WI38 (cell line): ENCODE measurements around the gene AVEN.
"Not testable (repeated sequence)": the region's sequence is repeated elsewhere in the genome, so short reads cannot be mapped to it uniquely, and the experiment has no call there.

Experiments used
- H3K4me3 ChIP-seq: 2 replicates; pipeline ENCODE4 v1.5.1; 2011; ENCODE audit warnings: low read depth, mild to moderate bottlenecking, control low read depth, low read length
- TF ChIP-seq, protein P1 (sequence below): IDR thresholded peaks from 2 replicates; pipeline ENCODE4 v1.5.1; 2012; ENCODE audit warnings: low read depth, mild to moderate bottlenecking, control low read depth, low read length

The AVEN gene

DNA sequence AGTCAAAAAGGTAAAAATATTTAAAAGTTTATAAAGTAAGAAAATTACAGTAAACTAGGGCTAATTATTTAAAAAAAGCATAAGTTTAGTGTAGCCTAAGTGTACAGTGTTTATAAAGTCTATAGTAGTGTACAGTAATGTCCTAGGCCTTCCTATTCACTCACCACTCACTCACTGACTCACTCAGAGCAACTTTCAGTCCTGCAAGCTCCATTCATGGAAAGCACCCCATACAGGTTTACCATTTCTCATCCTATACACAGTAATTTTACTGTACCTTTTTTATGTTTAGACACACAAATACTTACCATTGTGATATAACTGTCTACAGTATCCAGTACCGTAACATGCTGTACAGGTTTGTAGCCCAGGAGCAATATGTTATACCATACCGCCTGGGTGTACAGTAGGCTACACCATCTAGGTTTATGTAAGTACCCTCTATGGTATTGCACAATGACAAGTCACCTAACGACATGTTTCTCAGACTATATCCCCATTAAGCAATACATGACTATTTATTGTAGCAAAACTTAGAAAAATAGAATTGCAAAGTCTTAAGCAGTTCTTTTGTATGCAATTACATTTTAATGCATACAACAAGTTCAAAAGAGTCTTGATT lies 19.5 kb downstream of the AVEN start:
- TF ChIP-seq, protein P1, sequence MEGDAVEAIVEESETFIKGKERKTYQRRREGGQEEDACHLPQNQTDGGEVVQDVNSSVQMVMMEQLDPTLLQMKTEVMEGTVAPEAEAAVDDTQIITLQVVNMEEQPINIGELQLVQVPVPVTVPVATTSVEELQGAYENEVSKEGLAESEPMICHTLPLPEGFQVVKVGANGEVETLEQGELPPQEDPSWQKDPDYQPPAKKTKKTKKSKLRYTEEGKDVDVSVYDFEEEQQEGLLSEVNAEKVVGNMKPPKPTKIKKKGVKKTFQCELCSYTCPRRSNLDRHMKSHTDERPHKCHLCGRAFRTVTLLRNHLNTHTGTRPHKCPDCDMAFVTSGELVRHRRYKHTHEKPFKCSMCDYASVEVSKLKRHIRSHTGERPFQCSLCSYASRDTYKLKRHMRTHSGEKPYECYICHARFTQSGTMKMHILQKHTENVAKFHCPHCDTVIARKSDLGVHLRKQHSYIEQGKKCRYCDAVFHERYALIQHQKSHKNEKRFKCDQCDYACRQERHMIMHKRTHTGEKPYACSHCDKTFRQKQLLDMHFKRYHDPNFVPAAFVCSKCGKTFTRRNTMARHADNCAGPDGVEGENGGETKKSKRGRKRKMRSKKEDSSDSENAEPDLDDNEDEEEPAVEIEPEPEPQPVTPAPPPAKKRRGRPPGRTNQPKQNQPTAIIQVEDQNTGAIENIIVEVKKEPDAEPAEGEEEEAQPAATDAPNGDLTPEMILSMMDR = no peak
- no peak overlapping the region for H3K4me3 ChIP-seq

DNA sequence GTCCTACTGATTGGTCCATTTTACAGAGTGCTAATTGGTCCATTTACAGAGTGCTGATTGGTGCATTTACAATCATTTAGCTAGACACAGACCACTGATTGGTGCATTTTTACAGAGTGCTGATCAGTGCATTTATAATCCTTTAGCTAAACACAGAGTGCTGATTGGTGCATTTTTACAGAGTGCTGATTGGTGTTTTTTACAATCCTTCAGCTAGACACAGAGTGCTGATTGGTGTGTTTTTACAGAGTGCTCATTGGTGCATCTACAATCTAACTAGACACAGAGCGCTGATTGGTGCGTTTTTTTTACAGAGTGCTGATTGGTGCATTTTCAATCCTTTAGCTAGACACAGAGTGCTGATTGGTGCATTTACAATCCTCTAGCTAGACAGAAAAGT lies 20.3 kb downstream of the AVEN start:
- H3K4me3 ChIP-seq = not testable (repeated sequence)

DNA sequence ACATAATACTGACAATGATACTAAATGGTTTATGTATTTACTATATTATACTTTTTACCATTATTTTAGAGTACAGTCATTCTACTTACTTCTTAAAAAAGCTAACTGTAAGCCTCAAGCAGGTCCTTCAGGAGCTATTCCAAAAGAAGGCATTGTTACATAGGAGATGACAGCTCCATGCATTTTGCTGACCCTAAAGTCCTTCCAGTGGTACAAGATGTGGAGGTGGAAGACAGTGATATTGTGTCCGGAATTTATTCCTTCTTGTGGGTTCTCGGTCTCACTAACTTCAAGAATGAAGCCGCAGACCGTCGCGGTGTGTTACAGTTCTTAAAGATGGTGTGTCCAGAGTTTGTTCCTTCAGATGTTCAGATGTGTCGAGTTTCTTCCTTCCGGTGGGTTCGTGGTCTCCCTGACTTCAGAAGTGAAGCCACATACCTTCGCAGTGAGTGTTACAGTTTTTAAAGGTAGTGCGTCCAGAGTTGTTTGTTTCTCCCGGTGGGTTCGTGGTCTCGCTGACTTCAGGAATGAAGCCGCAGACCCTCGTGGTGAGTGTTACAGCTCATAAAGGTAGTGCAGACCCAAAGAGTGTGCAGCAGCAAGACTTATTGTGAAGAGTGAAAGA lies 20.9 kb downstream of the AVEN start:
- TF ChIP-seq, protein P1 = no peak
- H3K4me3 ChIP-seq = no peak overlapping the region

DNA sequence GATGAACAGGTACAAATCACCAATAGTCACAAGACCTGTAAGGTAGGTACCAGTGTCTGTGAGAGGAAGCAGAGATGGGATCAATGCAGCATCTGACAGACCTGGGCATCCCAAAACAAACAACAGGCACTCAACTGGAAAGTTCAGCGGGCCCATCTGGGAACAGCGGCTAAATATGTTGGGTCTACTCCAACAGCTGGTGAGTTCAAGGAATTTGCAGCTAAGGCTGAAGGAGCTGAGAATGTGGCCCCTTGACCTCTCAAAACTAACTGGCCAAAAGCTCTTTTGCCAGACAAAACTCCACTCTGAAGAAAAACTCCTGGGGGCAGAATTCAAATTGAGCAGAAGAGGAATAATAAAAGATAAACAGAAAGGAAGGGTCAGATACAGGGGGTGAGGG lies 24.4 kb downstream of the AVEN start:
- H3K4me3 ChIP-seq = no peak overlapping the region
- TF ChIP-seq, protein P1 = no peak

DNA sequence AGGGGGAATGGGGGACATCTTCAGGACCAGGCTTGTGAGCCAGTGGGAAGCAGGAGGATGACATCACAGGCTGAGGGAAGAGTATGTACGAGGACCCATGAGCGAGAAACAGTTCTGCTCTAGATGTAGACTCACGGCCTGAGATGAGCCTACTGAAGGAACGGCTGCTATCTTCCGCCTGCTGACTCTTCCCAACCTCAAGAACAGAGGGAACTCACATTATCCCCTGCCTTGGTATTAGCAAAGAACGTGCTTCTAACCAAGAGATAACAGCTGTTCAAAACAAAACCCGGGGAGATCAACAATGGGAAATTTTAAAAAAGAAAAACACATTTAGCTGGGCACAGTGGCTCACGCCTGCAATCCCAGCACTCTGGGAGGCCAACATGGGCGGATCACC lies 25.3 kb downstream of the AVEN start:
- no peak overlapping the region for H3K4me3 ChIP-seq
- TF ChIP-seq, protein P1 = no peak

DNA sequence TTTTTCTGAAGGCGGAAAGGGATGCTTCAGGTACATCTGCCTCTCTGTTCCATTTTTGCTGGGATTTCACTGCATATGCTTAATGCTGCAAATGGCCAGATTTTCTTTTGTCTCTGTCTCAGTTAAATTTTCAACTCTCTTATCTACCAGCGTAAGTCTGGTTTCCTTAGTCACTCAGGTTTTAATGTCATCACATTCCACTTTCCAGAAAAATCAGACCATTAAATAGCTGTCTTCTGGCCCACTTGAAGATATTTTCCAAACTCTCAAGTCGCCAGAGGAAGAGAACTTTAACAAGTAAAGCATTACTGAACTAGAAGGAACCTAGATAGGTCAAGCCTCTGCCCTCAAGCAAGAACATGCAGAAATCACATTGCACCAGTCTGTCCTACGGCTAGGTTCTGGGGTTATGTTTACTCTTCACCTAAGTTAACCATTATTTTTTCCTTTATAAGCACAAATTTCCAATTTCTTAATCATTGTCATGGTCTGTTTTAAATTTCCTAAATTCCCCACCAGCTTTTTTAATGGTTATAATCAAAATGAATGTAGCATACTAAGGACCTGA lies 26.5 kb downstream of the AVEN start:
- no peak overlapping the region for H3K4me3 ChIP-seq
- TF ChIP-seq, protein P1 = no peak

DNA sequence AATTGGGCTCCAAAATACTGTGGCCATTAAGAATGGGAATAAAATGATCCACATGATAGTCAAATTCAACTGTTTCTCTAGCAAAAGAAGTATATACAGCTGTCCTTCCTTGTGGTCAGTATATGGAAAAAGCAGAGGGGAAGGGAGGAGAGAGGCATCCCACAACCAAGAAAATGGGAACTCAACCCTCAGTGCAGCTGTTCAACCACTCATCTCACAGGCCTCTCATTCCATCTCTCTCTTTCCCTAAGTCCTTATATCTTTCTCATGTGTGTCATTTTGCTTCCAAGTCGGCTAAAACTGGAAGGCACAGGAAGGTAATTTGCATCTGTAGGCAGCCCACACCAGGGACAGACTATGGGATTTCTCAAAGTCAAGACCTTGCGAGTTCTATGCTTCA lies 27.5 kb downstream of the AVEN start:
- H3K4me3 ChIP-seq = no peak overlapping the region
- TF ChIP-seq, protein P1 = no peak
